Activated CD8-positive, alpha-beta memory T cell treated with anti-CD3 and anti-CD28 coated beads for 24 hours (primary cell): Measurements from ENCODE around the gene RNF183.
"Not testable (repeated sequence)": the region's sequence is repeated elsewhere in the genome, so short reads cannot be mapped to it uniquely, and the experiment has no call there.

Experiments used
- DNase-seq: peaks from one replicate; pipeline ENCODE4 v3.0.0-alpha.2; 2020

RNF183 gene

GRCh38 chr9:113269871-113270270 lies 33.3 kb downstream of the RNF183 start:
- no peak for DNase-seq

- no peak for DNase-seq
Observed at GRCh38 chr9:113269355-113269754, 33.8 kb downstream of the RNF183 start.

- no peak for DNase-seq
Observed at GRCh38 chr9:113267911-113268566, 35.1 kb downstream of the RNF183 start.

GRCh38 chr9:113266174-113266573 lies 37.0 kb downstream of the RNF183 start:
- no peak for DNase-seq

- DNase-seq = no peak
Observed at GRCh38 chr9:113261917-113262671, 41.1 kb downstream of the RNF183 start.

GRCh38 chr9:113258282-113258681 lies 44.9 kb downstream of the RNF183 start:
- no peak for DNase-seq

- DNase-seq = no peak
Observed at GRCh38 chr9:113257863-113258262, 45.3 kb downstream of the RNF183 start.

- no peak for DNase-seq
Observed at GRCh38 chr9:113255438-113255837, 47.7 kb downstream of the RNF183 start.

- no peak for DNase-seq
Observed at GRCh38 chr9:113254991-113255390, 48.2 kb downstream of the RNF183 start.

GRCh38 chr9:113250807-113251206 lies 52.4 kb downstream of the RNF183 start:
- no peak for DNase-seq

- DNase-seq = not testable (repeated sequence)
Observed at GRCh38 chr9:113249661-113250060, 53.5 kb downstream of the RNF183 start.

GRCh38 chr9:113247640-113248039 lies 55.5 kb downstream of the RNF183 start:
- DNase-seq = no peak
